Endometrium (tissue), 2 donors: ENCODE data around the gene SYPL2.
"Not testable (repeated sequence)": the region's sequence is repeated elsewhere in the genome, so short reads cannot be mapped to it uniquely, and the experiment has no call there.

Source experiments
- FAIRE-seq: peaks from 2 replicates; lab custom pipeline; 2012; peaks lifted over from hg19 to GRCh38; lab: Jason Lieb, UNC
- donor health status: control.
- donor health status: control.

Gene SYPL2

DNA sequence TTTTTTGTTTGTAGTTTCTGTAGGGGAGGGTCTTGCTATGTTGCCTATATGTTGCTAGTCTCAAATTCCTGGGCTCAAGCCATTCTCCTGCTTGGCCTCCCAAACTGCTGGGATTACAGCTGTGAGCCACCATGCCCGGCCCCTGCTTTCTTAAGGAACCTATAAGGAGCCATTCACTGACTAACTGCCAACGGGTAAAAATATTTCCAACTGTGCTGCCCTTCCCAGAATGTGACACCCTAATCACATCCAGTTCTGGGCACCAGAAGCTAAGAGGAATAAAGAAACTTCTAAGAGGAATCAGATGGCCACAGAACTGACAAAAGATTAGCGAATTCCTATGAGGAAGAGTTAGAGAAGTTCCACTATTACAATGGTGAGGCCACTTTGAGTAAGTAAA lies 6.4 kb downstream of the SYPL2 start:
- no peak for FAIRE-seq

DNA sequence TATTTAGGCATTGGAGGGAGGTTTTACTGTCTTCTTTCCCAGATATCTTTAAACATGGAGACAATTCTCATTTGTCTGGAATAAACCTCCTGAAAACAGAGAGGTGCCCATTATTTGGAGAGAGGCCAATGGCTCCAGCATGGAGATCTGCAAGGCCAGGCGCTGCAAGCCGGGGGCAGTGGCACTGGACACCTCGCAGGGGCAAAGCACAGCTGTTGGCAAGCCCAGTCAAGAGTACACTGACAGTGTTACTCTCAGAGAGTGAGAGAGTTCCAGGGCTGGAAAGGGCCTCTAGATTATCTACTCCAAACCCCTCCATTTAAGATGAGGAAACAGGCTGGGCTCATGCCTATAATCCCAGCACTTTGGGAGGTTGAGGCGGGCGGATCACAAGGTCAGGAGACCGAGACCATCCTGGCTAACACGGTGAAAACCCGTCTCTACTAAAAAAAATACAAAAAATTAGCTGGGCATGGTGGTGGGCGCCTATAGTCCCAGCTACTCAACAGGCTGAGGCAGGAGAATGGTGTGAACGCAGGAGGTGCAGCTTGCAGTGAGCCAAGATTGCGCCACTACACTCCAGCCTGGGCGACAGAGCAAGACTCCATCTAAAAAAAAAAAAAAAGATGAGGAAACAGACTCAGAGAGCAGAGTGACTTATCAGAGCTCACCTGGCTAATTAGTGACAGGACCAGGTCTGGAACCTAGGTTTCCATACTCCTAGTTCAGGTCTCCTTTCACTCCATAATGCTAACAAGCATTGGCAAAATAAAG lies 7.1 kb downstream of the SYPL2 start:
- not testable (repeated sequence) for FAIRE-seq

DNA sequence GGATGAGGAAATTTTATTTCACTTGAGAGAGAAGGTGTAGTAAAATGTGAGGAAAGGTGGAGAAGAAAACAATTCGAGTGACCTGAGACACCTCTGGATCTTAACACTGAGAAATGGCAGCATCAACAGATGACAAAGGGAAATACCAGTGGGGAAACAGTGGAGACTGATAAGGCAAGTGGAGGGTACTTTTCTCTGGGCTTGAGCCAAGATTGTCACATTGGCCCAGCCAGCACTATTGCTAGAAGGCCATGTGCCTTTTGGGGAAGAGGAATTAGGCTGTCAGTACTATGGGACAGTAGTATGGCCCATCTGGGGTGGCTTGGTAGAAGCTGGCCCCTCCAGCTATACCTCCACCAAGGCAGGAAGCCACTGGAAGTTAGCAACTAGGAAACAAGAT lies 8.4 kb downstream of the SYPL2 start:
- FAIRE-seq = no peak

DNA sequence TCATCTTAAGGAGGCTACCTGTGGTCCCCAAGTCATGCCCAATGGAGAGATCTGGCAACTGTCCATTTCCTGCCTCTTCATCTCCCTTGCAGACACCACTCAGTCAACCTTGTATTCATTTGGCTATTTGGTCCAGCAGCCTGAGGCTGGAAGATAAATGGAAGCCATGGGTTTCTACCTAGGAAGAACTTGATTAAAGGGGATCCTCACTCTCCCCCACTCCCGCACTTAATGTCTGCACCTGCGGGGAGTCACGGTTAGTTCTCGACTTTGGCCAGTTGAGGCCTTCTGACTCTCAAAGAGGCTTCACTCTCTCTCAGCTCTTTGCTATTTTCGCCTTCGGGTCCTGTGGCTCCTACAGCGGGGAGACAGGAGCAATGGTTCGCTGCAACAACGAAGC lies 8.9 kb downstream of the SYPL2 start:
- FAIRE-seq = no peak

DNA sequence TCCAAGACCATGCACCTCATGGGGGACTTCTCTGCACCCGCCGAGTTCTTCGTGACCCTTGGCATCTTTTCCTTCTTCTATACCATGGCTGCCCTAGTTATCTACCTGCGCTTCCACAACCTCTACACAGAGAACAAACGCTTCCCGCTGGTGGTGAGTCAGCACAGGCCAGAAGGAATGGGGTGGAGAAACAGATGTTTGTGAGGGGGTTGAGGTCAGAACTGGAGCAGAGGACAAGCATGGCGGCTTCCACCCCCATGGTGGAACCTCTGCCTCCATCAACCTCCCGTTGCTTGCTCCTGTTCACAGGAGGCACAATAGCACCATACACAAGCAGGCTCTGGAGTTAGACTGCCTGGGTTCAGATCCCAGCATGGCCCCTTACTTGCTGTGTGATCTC lies 10.5 kb downstream of the SYPL2 start:
- FAIRE-seq = no peak

DNA sequence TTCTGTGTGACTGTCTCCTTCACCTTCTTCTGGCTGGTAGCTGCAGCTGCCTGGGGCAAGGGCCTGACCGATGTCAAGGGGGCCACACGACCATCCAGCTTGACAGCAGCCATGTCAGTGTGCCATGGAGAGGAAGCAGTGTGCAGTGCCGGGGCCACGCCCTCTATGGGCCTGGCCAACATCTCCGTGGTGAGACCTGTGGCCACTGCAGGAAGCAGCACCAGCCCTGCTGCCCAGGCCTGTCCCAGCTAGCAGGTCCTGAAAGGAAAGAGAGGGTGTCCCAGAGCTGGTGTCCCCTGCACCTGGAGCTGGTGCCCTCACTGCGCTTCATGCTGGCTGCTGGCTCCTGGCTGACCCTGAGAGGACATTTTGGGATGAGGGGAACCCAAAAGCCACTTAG lies 11.5 kb downstream of the SYPL2 start:
- FAIRE-seq = no peak

DNA sequence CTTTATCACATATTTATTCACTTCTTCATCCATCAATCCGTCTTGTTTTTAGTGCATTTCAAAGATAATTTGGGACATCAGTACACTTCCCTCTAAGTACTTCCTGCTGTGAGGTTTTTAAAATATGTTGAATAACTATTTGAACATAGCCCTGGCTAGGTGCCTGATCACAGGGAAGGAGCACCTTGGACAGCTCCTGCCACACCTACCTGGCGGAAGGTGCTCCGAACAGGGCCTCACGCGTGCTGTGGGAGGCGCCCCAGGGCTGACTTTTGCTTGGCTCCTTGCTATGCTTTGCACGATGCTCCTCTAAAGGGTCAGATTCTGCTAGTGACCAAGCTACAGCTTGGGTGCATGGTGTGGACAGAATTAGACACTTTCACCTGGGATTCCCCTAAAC lies 12.5 kb downstream of the SYPL2 start:
- no peak for FAIRE-seq

DNA sequence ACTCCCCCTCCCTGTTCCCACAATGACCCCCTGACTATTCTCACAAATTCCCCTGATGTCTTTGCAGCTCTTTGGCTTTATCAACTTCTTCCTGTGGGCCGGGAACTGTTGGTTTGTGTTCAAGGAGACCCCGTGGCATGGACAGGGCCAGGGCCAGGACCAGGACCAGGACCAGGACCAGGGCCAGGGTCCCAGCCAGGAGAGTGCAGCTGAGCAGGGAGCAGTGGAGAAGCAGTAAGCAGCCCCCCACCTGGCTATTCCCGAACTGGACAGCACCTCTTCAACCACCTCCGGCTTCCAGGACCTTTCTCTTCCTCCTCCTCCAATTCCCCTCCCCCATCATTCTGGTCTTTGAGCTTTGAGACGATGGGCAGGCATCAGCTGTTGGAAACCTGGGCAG lies 13.0 kb downstream of the SYPL2 start:
- no peak for FAIRE-seq

DNA sequence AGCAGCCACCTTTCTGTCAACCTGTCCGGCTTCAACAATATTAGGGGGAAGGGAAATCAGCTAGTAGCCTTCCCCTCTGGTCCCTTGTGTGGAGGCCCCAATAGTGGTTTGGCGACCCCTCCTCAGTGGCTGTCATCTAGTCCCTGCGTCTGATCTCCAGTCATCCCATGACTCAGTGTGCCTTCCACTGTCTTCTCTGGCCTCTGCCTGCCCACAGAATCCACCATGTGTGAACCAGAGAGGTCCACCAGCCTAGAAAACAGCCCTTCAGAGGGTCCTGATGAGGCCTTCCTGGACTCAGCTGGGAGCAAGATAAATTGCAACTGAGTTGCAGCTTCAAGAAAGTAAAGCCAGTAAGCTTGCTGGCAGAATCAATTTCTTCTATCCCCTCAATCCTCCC lies 13.6 kb downstream of the SYPL2 start:
- no peak for FAIRE-seq

DNA sequence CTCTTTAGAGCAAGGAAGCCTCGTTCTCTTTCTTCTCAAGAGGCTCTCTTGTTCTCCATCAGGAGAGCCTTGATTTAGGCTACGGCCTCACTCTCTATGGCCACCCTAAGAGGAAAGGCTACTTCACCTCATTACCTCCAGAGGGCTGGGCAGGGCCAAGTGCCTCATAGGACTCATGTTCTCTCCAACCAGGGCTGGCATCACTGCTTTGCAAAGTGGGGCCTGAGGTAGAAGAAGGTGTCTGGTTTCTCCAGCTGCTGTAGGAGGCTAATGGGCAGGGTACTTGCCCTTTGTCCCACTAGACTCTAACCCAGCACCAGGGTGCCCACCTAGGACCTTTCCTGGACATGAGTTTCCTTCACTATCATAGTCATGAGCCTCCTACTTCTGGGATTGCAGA lies 15.3 kb downstream of the SYPL2 start:
- no peak for FAIRE-seq

DNA sequence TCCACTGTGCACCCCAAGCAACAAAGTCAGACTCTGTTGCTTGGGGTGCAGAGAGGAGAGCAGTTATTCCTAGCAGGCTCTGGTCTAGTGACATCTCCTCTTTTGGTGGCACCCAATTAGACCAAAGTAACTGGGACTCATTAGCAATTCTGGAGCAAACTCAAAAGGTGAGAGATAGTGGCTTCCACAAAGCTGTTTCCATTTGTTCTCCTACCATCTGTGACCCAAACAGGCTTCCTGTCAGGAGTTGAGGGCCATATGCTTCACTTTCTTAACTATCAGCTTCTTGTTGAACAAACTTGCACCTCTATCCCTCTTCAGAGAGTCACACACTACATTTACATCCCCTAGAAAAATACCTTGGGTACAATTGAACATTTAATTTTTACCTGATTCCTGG lies 15.9 kb downstream of the SYPL2 start:
- FAIRE-seq = no peak

DNA sequence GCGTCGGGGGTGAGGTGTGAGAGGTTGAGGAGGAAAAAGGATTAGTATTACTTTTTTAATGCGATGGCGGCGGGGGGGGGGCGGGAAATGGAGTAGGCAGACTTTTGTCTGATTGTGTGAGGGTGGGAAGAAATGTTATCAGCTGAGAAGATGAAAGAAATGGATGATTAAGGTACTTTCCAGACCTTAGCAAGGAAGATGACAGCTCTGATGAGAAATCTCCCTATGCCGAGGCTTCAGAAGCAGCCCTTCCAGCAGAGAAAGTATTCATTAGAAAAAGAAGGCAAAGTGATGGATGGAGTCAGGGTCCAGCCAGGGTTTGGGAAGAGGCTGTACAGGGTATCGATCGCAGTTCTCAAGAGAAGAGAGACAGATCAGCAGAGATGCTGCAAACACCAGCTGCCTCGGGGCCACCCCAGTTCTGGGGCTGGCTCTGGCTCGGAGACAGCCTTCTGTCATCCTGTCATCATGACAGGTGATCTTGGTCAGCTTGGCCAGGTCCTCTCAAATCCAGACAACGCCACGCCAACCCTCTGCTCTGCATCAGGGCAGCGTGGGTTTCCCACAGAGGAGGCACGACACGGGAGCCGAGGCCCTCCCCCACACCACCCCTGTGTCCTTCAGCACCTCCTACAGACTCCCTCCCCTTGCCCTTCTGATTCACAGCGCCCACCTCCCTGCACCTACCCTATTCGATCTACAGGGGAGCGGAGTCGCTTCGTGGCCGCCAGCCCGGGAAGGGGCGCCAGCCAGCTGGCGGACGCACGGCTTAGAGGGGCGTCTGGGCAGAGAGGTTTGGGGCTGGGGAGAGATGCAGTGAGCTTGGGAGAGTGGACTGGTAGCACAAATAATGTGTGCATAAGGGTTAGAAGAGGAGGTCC lies 16.7 kb downstream of the SYPL2 start:
- FAIRE-seq = no peak

DNA sequence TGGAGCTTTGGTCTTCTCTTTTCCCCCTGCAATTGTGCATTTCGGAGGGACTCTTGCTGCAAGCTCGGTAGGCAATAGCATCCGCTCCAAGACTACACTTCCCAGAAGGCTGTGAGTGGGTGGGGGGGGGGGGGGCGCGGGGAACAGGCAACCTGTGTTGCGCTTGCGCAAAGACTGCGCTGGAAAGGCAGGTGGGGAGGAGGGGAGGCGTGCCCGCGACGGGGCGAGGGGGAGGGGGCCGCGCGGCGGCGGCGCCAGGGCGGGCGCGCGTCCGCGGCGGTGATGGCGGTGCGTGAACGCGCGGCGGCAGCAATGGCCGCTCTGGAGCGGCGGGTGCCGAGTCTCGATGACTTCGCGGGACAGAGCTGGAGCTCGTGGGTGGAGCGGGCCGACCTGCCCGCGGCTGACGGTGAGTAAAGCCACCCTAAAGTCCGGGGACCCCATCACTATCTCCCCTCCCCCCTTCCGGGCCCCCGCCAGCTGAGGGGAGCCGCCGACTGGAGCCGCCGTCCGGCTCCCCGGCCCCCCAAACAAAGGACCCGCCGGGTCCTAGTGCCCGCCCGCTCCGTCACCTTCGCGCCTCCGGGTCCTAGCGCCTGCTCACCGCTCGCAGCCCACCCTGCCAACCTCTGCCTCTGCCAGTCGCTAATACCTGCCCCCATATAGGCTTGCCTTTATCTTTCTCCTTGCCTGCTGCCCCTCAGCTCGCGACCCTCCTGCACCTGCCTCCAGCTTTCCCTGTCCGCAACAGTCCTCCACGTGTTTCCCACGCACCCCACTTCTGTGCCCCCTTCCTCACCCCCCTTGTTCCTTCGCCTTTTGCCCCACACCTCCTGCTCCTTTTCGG lies 17.5 kb downstream of the SYPL2 start, which contains the start of gene ATXN7L2:
Gene ATXN7L2 (plus strand): TSS at position 234 of the 847 bp plus-strand sequence. CDS start 49 bp downstream, at position 283.
- no peak for FAIRE-seq

DNA sequence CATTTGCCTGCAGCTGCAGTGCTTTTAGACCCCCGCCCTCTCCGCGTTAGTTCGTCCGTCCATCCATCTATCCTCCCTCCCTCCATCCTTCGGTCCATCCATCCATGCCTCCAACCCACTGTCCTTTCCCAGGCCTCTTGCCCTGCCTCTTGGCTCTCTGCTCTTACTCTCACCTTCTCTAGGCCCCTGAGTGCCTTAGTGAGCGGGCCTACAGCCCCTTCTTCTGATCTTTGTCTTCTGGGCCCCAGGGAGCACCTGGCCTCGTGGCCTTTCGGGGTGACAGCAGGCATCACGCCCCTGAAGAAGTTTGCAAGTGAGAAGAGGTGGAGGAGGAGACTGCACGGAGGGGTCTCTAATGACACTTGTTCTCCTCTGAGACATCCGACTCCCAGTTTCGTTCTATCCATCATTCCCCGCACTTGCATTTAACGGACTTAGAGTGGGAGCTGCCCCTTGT lies 18.2 kb downstream of the SYPL2 start:
- FAIRE-seq = no peak

DNA sequence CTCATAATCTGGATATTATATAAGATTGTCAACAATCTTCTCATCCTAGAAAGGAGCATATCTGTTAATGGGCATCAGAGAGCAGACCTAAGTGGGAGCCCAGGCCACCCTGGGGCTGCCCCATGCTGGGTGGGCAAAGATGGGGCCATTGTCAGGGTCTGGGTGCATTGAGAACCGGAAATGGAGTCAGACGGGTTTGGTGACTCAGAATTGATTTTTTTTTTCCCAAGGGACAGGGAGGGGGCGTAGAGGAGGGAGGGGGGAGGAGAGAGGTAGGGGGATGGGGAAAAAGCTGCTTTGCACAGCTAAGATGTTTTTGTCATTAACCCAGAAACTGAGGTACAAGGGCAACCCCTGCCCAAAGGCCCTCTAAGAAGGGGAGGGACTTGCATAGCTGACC lies 18.7 kb downstream of the SYPL2 start:
- FAIRE-seq = no peak

DNA sequence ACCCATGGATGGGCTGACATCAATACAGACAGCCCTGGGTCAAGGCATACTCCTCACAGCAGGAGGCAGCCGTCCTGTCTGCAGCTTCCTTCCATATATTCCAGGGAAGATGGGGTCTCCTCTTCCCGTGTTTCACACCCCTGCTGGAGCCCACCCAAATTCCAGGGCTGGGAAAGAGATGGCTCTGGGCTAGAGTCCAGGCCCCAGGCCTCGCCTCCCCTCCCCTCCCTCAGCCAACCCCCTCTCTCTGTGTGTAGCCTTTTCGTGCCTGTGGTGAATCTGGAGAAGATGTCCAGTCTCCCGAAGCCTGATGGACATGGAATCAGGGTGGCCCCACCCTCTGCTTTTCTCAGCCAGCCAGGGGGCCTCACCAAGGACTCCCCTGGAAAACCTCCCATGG lies 20.9 kb downstream of the SYPL2 start:
- no peak for FAIRE-seq

DNA sequence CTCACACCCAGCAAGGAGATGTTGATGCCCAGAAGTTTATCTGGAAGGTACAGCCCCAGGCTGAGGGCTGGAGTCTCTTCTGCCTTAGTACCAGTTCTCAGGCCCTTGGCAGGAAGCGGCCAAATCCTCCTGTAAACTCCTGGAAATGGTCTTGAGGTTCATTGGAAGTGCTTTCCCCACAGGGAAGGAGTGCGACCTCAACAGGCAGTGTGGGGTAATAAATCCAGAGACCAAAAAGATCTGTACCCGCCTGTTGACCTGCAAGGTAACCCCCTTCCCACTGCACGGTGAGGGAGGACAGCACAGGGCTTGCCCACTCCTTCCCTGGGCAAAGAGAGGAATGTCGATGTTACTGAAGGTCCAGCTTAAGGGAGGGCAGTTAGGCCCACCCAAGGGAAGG lies 21.9 kb downstream of the SYPL2 start:
- FAIRE-seq = no peak

DNA sequence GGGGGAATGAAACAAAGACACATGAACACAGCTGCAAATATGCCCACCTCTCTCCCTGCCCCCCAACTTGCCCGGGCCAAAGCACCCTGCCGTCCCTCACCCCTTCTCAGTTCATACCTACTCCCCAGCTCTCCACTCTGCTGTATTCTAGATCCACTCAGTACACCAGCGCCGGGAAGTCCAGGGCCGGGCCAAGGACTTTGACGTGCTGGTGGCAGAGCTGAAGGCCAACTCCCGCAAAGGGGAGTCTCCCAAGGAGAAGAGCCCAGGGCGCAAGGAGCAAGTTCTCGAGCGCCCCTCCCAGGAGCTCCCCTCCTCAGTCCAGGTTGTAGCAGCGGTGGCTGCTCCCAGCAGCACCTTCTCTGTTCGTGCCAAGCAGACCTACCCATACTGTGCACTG lies 22.4 kb downstream of the SYPL2 start:
- no peak for FAIRE-seq

DNA sequence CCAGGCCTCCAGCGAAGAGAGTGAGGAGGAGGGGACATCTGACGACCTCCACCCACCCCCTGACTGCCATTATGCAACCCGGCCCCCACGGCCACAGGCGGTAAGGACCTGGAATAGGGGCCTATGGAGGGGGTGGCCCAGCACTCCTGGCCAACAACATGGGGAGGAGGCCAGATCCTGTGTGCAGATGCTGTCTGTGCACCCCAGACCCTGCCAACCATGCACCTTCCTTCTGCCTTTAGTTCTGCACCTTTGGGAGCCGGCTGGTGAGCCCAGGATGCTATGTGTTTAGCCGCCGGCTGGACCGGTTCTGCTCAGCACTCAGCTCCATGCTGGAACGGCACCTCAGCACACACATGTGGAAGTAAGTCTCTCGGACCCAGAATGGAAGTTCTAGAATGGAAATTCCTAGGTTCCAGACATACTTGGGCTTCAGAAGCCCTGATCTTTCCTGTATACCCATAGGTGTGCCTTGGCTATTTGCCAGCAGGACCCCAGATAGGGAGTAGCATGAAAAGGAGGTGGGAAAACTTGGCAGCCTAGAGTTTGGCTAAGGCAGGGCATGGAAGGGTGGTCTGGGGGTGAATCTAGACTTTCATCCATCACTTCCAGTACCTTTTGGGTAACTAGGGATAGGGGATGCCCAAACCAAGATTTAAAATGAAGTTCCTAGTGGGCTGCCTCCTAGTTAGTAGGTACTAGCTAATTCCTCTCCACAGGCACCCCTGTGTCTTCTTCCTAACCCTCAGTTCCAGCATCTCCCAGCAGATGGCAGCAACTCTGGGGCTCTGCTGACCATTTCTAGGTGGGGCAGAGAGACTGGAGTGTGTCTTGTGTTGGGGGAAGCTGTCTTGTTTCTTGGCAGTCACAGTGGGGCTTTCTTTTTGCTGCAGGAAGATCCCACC lies 23.9 kb downstream of the SYPL2 start:
- FAIRE-seq = no peak

DNA sequence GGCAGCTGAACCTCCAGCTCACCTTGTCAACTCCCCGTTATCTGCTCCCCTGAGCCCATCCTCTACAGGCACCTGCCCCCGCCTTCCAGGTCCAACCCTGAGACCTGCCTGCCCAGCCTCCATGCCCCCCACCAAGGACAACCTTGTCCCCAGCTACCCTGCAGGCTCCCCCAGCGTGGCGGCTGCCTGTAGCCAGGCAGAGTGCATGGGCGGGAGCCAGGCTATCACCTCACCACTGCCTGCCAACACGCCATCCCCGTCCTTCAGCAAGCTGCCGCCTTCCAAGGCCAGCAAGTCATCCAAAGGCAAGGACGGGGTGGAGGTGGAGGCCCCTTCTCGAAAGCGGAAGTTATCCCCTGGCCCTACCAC lies 24.6 kb downstream of the SYPL2 start:
- FAIRE-seq = no peak

DNA sequence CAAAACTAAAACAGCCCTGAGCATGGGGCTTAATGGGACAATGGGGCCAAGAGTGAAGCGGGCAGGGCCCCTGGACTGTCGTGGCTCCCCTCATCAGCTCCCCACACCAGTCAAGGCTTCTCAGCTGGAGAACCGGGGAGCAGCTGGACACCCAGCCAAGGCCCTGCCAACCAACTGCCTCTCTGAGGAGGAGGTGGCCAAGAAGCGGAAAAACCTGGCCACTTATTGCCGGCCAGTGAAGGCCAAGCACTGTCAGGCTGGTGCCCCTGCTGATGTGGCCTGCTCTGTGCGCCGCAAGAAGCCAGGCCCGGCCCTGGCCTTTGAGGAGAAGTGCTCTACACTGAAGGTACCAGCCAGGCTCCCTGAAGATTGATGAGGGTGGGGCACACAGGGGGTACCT lies 25.0 kb downstream of the SYPL2 start:
- FAIRE-seq = no peak
